Endothelial cell of umbilical vein (primary cell): ENCODE data around the gene LHPP.

Source experiments
- EZH2 ChIP-seq: IDR thresholded peaks from 2 replicates; pipeline ENCODE4 v1.6.1; 2012; ENCODE audit warnings: borderline replicate concordance, low read depth, mild to moderate bottlenecking, moderate library complexity, low read length, inconsistent platforms; ENCODE audit not compliant: severe bottlenecking
- FOS ChIP-seq: IDR thresholded peaks from 2 replicates; pipeline ENCODE4 v1.6.1; 2011; ENCODE audit warnings: mild to moderate bottlenecking, low read length, moderate library complexity, borderline replicate concordance; ENCODE audit not compliant: insufficient read depth
- GATA2 ChIP-seq: IDR thresholded peaks from 2 replicates; pipeline ENCODE4 v1.7.0; 2011; ENCODE audit warnings: low read depth, mild to moderate bottlenecking, moderate library complexity, mixed read lengths, low read length; ENCODE audit not compliant: insufficient read length, insufficient read depth
- JUN ChIP-seq: IDR thresholded peaks from 2 replicates; pipeline ENCODE4 v1.6.1; 2011; ENCODE audit warnings: borderline replicate concordance, low read depth; ENCODE audit not compliant: insufficient read length, insufficient read depth
- MYC ChIP-seq: IDR thresholded peaks from one replicate; pipeline ENCODE4 v1.6.1; 2011; ENCODE audit warnings: mild to moderate bottlenecking, low read depth, low read length
- POLR2A ChIP-seq: IDR thresholded peaks from 2 replicates; pipeline ENCODE4 v1.6.1; 2012; ENCODE audit warnings: low read depth, mild to moderate bottlenecking, control low read depth, low read length
- POLR2AphosphoS5 ChIP-seq: IDR thresholded peaks from 2 replicates; pipeline ENCODE4 v1.6.1; 2012; ENCODE audit warnings: low read depth, mild to moderate bottlenecking, control low read depth, low read length, moderate library complexity; ENCODE audit not compliant: insufficient read depth
- TF ChIP-seq, protein P1 (sequence below), 2 donors: IDR thresholded peaks; 1 replicate in 1 of 2; 2 replicates in 1 of 2; pipeline ENCODE4 v1.5.1; 2011; ENCODE audit warnings: low read length in 2 of 2, mild to moderate bottlenecking in 2 of 2, moderate library complexity in 2 of 2, control low read depth in 1 of 2, inconsistent platforms in 1 of 2, low read depth in 1 of 2; ENCODE audit not compliant: insufficient read depth in 1 of 2; ENCODE audit errors: extremely low read depth in 1 of 2
- TF ChIP-seq, protein P2 (sequence below): IDR thresholded peaks from 2 replicates; pipeline ENCODE4 v1.6.1; 2011; ENCODE audit not compliant: insufficient read depth, insufficient read length

- TF ChIP-seq, protein P1, sequence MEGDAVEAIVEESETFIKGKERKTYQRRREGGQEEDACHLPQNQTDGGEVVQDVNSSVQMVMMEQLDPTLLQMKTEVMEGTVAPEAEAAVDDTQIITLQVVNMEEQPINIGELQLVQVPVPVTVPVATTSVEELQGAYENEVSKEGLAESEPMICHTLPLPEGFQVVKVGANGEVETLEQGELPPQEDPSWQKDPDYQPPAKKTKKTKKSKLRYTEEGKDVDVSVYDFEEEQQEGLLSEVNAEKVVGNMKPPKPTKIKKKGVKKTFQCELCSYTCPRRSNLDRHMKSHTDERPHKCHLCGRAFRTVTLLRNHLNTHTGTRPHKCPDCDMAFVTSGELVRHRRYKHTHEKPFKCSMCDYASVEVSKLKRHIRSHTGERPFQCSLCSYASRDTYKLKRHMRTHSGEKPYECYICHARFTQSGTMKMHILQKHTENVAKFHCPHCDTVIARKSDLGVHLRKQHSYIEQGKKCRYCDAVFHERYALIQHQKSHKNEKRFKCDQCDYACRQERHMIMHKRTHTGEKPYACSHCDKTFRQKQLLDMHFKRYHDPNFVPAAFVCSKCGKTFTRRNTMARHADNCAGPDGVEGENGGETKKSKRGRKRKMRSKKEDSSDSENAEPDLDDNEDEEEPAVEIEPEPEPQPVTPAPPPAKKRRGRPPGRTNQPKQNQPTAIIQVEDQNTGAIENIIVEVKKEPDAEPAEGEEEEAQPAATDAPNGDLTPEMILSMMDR (IDR thresholded peaks at IDR 0.05; ENCODE audit: extremely low read depth in 1 of 2, insufficient read depth in 1 of 2, low read depth in 1 of 2, low read length in 2 of 2): no peak
- TF ChIP-seq POLR2A (no peak), EZH2 (no peak), JUN (no peak), MYC (no peak), GATA2 (no peak), POLR2AphosphoS5 (no peak), FOS (no peak)
- TF ChIP-seq, protein P2, sequence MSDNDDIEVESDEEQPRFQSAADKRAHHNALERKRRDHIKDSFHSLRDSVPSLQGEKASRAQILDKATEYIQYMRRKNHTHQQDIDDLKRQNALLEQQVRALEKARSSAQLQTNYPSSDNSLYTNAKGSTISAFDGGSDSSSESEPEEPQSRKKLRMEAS: no peak
These were observed 96.2 kb downstream of the LHPP start for GRCh38 chr10:124557648-124558338.
